ENCODE measurements around the gene CLOCK.

GRCh38 chr4:55439023-55439422 lies 107.7 kb downstream of the CLOCK start:
- TF ChIP-seq CTCF (IDR thresholded peaks at IDR 0.05) (no peak), POLR2A (IDR thresholded peaks at IDR 0.05) (no peak), POLR2AphosphoS5 (IDR thresholded peaks at IDR 0.05; ENCODE audit: insufficient read depth in 1 of 2, low read depth in 1 of 2) (no peak)
